Bronchial epithelial cell (primary cell): ENCODE measurements around the gene MRPL47. TPM values are rescaled to one million over a fixed set of nuclear protein-coding genes. Genes with fewer than 3 reads are reported as not detected.

Source experiments
- DNase-seq: peaks from one replicate; pipeline ENCODE4 v3.0.0-alpha.2; 2010; ENCODE audit warnings: low read depth
- FAIRE-seq: peaks from 2 replicates; lab custom pipeline; 2011; peaks lifted over from hg19 to GRCh38; lab: Jason Lieb, UNC
- H3K27me3 ChIP-seq: 2 replicates; pipeline ENCODE4 v1.5.1; 2011; ENCODE audit warnings: low read length; ENCODE audit not compliant: control insufficient read depth, insufficient read depth
- H3K36me3 ChIP-seq: 2 replicates; pipeline ENCODE4 v1.5.1; 2011; ENCODE audit warnings: low read length; ENCODE audit not compliant: control insufficient read depth, insufficient read depth
- H3K4me3 ChIP-seq: 2 replicates; pipeline ENCODE4 v1.5.1; 2011; ENCODE audit warnings: mild to moderate bottlenecking, low read depth, low read length, control low read depth
- total RNA-seq: library from RNA; depleted of rRNA; stranded (reverse); fragments of >200 nt; gene quantifications from 2 replicates; pipeline ENCODE4 v1.2.1, GENCODE V29; 2014
- TF ChIP-seq, protein P1 (sequence below): IDR thresholded peaks from 2 replicates; pipeline ENCODE4 v1.5.1; 2011; ENCODE audit warnings: mild to moderate bottlenecking, moderate library complexity, low read length, control low read depth, inconsistent platforms; ENCODE audit not compliant: insufficient read depth, severe bottlenecking

MRPL47 gene
- total RNA-seq, 1 donor from 2014 or later = 42.9 TPM

DNA sequence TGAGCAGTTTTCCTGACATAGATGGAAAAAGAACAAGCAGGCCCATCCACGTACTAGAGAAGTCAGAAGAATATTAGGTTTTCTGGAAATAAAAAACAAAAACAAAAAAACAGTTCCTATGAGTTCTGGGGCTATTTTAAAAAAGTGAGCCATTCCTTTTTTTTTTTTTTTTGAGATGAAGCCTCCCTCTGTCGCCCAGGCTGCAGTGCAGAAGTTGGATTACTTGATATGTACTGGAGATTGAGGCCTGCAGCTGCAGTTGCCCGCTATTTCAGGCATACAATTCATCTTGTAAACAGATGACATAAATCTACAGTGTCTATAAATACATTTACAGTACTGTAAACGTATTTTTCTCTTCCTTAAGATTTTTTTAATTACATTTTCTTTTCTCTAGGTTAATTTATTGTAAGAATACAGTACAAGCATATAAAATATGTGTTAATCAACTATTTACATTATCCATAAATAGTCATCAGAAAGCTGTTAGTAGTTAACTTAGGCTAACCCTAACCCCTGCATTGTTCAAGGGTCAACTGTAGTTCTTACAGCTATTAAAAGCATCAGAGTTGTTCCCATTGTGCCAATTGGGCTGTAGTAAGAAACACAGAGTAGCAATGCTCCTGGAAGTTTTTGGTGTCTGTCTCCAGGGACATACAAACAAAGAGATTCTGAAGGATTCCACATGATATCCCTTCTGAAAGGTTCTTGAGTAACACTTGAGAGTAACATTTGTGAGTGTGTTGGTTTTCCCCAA lies 52.9 kb downstream of the MRPL47 start:
- FAIRE-seq (no peak), DNase-seq (no peak)
- no peak overlapping the region for H3K4me3 ChIP-seq

DNA sequence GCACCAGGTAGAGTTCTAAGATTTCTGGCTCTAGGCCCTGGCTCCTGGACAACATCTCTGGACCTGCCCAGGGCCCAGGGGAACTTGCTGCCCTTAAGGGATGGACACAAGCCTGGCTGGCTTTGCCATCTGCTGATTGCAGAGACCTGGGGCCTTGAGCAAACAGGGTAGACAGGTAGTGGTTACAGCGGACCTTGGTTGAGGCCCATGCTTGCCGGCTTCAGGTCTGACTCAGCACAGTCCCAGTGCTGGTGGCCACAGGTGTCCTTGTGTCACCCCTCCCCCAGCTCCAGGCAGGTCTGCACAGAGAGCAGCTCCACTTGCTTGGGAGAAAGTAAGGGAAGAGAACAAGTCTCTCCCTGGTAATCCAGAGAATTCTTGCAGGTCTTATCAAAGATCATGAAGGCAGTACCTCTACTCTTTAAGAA lies 57.6 kb downstream of the MRPL47 start:
- TF ChIP-seq, protein P1, sequence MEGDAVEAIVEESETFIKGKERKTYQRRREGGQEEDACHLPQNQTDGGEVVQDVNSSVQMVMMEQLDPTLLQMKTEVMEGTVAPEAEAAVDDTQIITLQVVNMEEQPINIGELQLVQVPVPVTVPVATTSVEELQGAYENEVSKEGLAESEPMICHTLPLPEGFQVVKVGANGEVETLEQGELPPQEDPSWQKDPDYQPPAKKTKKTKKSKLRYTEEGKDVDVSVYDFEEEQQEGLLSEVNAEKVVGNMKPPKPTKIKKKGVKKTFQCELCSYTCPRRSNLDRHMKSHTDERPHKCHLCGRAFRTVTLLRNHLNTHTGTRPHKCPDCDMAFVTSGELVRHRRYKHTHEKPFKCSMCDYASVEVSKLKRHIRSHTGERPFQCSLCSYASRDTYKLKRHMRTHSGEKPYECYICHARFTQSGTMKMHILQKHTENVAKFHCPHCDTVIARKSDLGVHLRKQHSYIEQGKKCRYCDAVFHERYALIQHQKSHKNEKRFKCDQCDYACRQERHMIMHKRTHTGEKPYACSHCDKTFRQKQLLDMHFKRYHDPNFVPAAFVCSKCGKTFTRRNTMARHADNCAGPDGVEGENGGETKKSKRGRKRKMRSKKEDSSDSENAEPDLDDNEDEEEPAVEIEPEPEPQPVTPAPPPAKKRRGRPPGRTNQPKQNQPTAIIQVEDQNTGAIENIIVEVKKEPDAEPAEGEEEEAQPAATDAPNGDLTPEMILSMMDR = no peak
- Histone ChIP-seq H3K27me3 (no peaks in the 10 kb centered on the region), H3K36me3 (no peaks in the 10 kb centered on the region), H3K4me3 (no peak overlapping the region)
- DNase-seq = peak; percentile 54
- no peak for FAIRE-seq

More for the DNA sequence above, 52.9 kb downstream of the MRPL47 start:
- Histone ChIP-seq H3K36me3 (no peaks in the 10 kb centered on the region), H3K27me3 (no peaks in the 10 kb centered on the region)
- TF ChIP-seq, protein P1 = no peak

DNA sequence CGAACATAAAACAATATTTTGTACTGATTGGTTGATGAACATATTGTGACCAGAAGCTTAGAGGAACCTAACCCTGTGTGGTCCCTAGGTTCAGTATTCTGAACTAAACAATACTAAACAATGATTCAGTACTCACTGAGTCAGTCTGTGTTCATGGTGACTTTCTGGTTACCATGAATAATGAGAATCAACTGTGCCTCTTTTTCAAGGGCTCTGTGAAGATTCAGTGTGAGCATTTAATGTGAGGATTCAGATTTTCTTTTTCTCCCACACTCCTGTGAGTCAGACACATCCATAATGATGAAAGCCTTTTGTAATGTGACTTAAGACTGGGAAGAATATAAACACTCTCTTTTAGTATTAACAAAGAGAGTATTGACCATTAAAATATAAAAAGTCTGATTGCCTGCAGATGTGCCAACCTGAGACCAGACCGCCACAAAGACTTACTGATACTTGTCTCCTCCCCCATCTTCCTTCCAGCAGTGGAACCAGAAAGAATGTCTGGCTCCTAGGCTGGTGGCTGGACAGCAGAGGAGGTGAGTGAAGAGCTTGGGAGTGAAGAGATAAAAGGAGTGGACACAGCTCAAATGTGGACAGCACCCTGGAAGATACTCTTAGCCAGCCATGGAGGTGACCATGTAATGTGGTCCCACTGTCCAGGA lies 59.3 kb downstream of the MRPL47 start:
- FAIRE-seq = no peak
- no peaks in the 10 kb centered on the region for H3K36me3 ChIP-seq
- no peaks in the 10 kb centered on the region for H3K27me3 ChIP-seq
- DNase-seq = peak; percentile 93
- TF ChIP-seq, protein P1 = no peak
- H3K4me3 ChIP-seq = no peak overlapping the region

DNA sequence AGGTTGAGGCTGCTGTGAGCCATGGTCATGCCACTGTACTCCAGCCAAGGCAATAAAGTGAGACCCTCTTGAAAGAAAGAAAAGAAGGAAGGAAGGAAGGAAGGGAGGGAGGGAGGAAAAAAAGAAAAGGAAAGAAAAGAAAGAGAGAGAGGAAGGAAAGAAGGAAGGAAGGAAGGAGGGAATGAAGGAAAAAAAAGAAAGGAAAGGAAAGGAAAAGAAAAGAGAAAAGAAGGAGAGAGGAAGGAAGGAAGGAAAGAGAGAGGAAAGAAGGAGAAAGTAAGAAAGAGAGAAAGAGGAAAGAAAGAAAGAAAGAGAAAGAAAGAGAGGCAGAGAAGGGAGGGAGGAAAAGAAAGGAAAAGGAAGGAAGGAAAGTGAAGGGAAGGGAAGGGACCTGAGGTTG lies 62.1 kb downstream of the MRPL47 start:
- Histone ChIP-seq H3K36me3 (no peaks in the 10 kb centered on the region), H3K4me3 (no peak overlapping the region), H3K27me3 (no peaks in the 10 kb centered on the region)
- DNase-seq (no peak), FAIRE-seq (no peak)
- TF ChIP-seq, protein P1 = no peak

DNA sequence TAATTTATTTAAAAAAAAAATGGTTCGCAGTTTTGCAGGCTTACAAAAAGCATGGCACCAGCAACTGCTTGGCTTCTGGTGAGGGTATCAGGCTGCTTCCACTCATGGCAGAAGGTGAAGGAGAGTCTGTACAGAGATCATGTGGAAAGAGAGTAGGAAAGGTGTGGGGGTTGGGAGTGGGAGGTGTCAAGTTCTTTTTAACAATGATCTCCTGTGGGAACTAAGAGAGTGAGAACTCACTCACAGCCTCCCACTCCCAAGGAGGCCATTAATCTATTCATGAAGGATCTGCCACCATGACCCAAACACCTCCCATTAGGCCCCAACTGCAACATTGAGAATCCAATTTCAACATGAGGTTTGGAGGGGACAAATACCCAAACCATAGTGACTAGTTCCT lies 62.8 kb downstream of the MRPL47 start:
- no peaks in the 10 kb centered on the region for H3K36me3 ChIP-seq
- no peak overlapping the region for H3K4me3 ChIP-seq
- FAIRE-seq (no peak), DNase-seq (no peak)
- TF ChIP-seq, protein P1 = no peak
- H3K27me3 ChIP-seq = no peaks in the 10 kb centered on the region
